Motor neuron (in vitro differentiated cells): ENCODE measurements around the gene SLC12A8. TPM values are rescaled to one million over a fixed set of nuclear protein-coding genes. Genes with fewer than 3 reads are reported as not detected.

ENCODE experiments used
- ATAC-seq, 8 experiments: fragments of 200-7000 bp; cut with Tn5 transposase; replicated peaks in 6 of 8; 2 replicates each; pipeline ENCODE4 v1.8.0; 2021; ENCODE audit warnings: mild to moderate bottlenecking in 8 of 8, moderate library complexity in 8 of 8
- H3K27ac ChIP-seq, 2 donors: fragments of 250-450 bp; sonication (Bioruptor Pico); 2 replicates each; pipeline ENCODE4 v1.9.0; 2021; ENCODE audit warnings: antibody characterized with exemption in 2 of 2, mild to moderate bottlenecking in 2 of 2, moderate library complexity in 1 of 2
- H3K4me1 ChIP-seq, 2 donors: fragments of 250-450 bp; sonication (Bioruptor Pico); replicated peaks in 1 of 2; 2 replicates each; pipeline ENCODE4 v1.6.1; 2021; ENCODE audit warnings: antibody characterized with exemption in 2 of 2, mild to moderate bottlenecking in 2 of 2, moderate library complexity in 1 of 2
- H3K4me3 ChIP-seq, 5 donors: fragments of 250-450 bp; sonication (Bioruptor Pico); 2 replicates each; pipeline ENCODE4 v1.9.0; 2021; ENCODE audit warnings: antibody characterized with exemption in 5 of 5, mild to moderate bottlenecking in 5 of 5, moderate library complexity in 4 of 5
- WGBS, 10 experiments: fragments of 450-650 bp; shearing (Covaris generic); methylation state at CpG; one replicate each; pipeline ENCODE4 v1.0.0; 2022; 5-methylcytosine and 5-hydroxymethylcytosine counted together
- in situ Hi-C, 9 experiments: fragments of 400-800 bp; cut with MboI; loops; one replicate each; pipeline ENCODE4 v1.15.0; 2021; ENCODE audit warnings: low sequenced_read_pairs in 9 of 9, low pct_unique_long_range_greater_than_20kb in 2 of 9; ENCODE audit not compliant: unreplicated experiment in 9 of 9
- total RNA-seq, 8 experiments: library from RNA; unstranded; fragments of 300-600 nt; gene quantifications; 2 replicates each; pipeline versions ENCODE4 v1.2.3 to v1.2.4, GENCODE V29; 2022

SLC12A8 gene
- total RNA-seq, 8 experiments from 2014 or later: 0.38 to 9.8 (median 3.2) TPM

DNA sequence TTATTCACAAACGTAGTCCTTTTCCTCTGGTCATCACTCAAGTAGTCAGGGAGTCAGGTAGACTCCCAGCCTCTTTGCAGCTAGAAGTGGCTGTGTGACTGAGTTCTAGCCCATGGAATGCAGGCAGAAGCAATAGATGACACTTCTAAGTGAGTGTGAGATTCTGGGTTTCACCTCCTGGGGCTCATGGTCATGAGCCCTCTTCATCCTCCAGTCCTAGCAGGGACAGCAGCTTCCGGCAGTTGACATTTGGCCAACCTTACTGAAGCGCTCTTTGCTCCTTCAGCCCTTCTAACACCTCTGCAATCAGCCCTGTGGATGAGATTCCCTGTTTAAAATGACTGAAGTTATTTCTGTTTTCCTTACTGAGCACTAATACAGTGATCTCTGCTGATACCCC is 21.8 kb downstream of the SLC12A8 start:
- Histone ChIP-seq H3K4me3 (no peak overlapping the region), H3K4me1 (peaks cover 0 to 11% of the 10 kb centered on the region in 2 donors), H3K27ac (no peak overlapping the region)
- WGBS, 10 experiments: 24 to 88% (median 62%) methylated on average over 1 to 3 of the region's 3 CpGs; no CpG with 5 or more reads in 6 of the 10 experiments
- ATAC-seq: no peak
- in situ Hi-C loops: no loop called here

GRCh38 chr3:125189378-125190165 is 23.0 kb downstream of the SLC12A8 start:
- Histone ChIP-seq H3K27ac (no peak overlapping the region), H3K4me1 (peaks cover 0 to 13% of the 10 kb centered on the region in 2 donors), H3K4me3 (no peak overlapping the region)
- WGBS, 10 experiments: 72 to 100% (median 94%) methylated on average over 1 to 5 of the region's 7 CpGs; no CpG with 5 or more reads in 4 of the 10 experiments
- in situ Hi-C loops: no loop called here
- no peak for ATAC-seq

- H3K4me1 ChIP-seq: peaks cover 0 to 13% of the 10 kb centered on the region in 2 donors
- 80 to 100% (median 100%) methylated on average over 1 to 2 of the region's 2 CpGs; no CpG with 5 or more reads in 3 of the 10 experiments for WGBS, 10 experiments
- H3K4me3 ChIP-seq: no peak overlapping the region
- ATAC-seq: no peak
- in situ Hi-C loops: no loop called here
- no peak overlapping the region for H3K27ac ChIP-seq
Observed at GRCh38 chr3:125188955-125189354, 23.6 kb downstream of the SLC12A8 start.

DNA sequence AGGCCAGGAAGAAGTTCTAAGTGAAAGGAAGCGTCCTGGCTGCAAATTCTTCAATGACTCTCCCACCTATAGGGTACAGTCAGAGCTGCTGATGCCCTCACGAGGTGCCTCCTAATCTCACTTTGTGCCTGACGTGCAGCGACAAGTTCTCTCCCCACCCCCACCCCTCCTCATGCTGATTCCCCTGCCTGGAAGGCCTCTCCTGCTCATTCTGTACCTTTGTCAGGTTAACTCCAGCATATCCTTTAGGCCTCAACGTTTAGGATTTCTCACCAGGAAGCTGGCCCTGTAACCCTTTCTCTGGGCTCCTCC is 25.0 kb downstream of the SLC12A8 start:
- ATAC-seq: no peak
- Histone ChIP-seq H3K27ac (no peak overlapping the region), H3K4me3 (no peak overlapping the region), H3K4me1 (peaks cover 0 to 13% of the 10 kb centered on the region in 2 donors)
- 100% methylated on average over 1 of the region's 5 CpGs; no CpG with 5 or more reads in 8 of the 10 experiments for WGBS, 10 experiments
- in situ Hi-C loops: no loop called here

- ATAC-seq: peak; percentile 20 to 69 (median 47)
- peaks cover 0 to 13% of the 10 kb centered on the region in 2 donors for H3K4me1 ChIP-seq
- 80 to 100% methylated on average over 1 of the region's 20 CpGs; no CpG with 5 or more reads in 8 of the 10 experiments for WGBS, 10 experiments
- in situ Hi-C loops: no loop called here
- H3K4me3 ChIP-seq: no peak overlapping the region
- no peak overlapping the region for H3K27ac ChIP-seq
Observed at GRCh38 chr3:125186800-125187598, 25.5 kb downstream of the SLC12A8 start.

GRCh38 chr3:125186261-125186787 is 26.2 kb downstream of the SLC12A8 start:
- 7 to 35% (median 21%) methylated on average over 1 to 8 of the region's 10 CpGs; no CpG with 5 or more reads in 2 of the 10 experiments for WGBS, 10 experiments
- Histone ChIP-seq H3K27ac (no peak overlapping the region), H3K4me1 (peaks cover 0 to 13% of the 10 kb centered on the region in 2 donors), H3K4me3 (no peak overlapping the region)
- ATAC-seq: peak; percentile 68 to 86 (median 80)
- in situ Hi-C loops: no loop called here

- H3K4me3 ChIP-seq: no peak overlapping the region
- no peak overlapping the region for H3K27ac ChIP-seq
- ATAC-seq: peak in 5 of 8 experiments; percentile 40 to 56 (median 55)
- peaks cover 0 to 13% of the 10 kb centered on the region in 2 donors for H3K4me1 ChIP-seq
- in situ Hi-C loops: no loop called here
- WGBS, 10 experiments: 29 to 80% (median 62%) methylated on average over 1 to 3 of the region's 3 CpGs; no CpG with 5 or more reads in 4 of the 10 experiments
Observed at GRCh38 chr3:125185805-125186204, 26.7 kb downstream of the SLC12A8 start.

GRCh38 chr3:125179884-125180240 is 32.7 kb downstream of the SLC12A8 start:
- no peak for ATAC-seq
- in situ Hi-C loops: no loop called here
- WGBS, 10 experiments: 100% methylated on average over 1 of the region's 1 CpG; no CpG with 5 or more reads in 8 of the 10 experiments
- Histone ChIP-seq H3K4me3 (no peak overlapping the region), H3K4me1 (no peaks in the 10 kb centered on the region), H3K27ac (no peak overlapping the region)

DNA sequence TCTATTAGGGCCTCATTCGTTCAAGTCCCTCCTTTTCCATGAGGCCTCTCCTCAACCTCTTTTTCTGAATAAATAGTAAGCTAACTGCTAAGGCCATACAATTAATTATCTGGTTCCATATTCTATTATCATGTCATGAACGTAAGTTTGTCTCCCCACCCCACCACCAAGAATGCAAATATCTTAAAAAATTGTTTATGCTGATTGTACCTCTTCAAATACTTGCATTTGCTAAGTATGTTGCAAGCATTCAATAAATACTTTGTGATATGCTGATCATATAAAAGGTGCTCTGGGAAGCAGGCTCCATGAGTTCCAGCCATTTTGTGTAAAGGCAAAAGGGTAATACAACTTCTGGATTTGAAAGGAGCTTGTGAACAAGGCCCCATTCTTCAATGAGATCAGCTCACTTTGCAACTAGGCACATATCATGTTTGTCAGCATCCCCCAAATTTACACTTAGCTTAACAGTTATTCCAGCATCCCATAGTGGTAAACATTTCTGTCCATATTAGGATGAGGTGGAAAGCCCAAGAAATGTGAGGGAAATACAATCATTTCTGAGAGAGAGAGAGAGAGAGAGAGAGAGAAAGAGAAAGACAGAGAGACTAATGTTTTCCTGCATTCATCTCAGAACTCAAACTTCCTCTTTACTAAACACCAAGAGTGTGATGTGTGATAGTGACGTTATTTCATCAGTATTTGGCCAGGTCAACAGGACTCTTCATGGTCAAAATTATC is 33.2 kb downstream of the SLC12A8 start:
- H3K27ac ChIP-seq: no peak overlapping the region

DNA sequence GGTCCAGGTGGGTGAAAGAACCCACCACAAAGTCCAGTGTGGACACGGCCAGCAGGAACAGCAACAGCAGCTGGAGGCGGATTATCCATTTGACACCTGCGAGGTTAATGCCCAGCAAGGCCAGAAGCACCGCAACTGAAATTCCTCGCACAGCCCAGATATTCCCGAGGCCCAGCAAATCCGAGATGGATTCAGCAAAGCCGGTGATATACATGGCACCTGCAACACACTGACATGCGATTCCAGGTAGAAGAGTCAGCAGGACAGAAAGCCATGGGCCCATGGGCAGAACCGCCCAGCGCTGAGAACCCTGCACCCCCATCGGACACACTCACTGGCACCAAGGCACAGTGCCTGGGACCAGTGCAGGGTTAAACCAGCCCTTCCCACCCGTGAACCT is 34.8 kb downstream of the SLC12A8 start:
- WGBS, 10 experiments: 89 to 100% (median 96%) methylated on average over 1 to 10 of the region's 13 CpGs; no CpG with 5 or more reads in 4 of the 10 experiments
- ATAC-seq: no peak
- no peaks in the 10 kb centered on the region for H3K4me1 ChIP-seq
- H3K27ac ChIP-seq: no peak overlapping the region
- in situ Hi-C loops: no loop called here
- no peak overlapping the region for H3K4me3 ChIP-seq

More for the DNA sequence above, 33.2 kb downstream of the SLC12A8 start:
- in situ Hi-C loops: no loop called here
- peak in 3 of 8 experiments; percentile 50 to 60 (median 56) for ATAC-seq
- Histone ChIP-seq H3K4me1 (no peaks in the 10 kb centered on the region), H3K4me3 (no peak overlapping the region)
- 9 to 80% (median 43%) methylated on average over 1 to 3 of the region's 3 CpGs; no CpG with 5 or more reads in 1 of the 10 experiments for WGBS, 10 experiments

DNA sequence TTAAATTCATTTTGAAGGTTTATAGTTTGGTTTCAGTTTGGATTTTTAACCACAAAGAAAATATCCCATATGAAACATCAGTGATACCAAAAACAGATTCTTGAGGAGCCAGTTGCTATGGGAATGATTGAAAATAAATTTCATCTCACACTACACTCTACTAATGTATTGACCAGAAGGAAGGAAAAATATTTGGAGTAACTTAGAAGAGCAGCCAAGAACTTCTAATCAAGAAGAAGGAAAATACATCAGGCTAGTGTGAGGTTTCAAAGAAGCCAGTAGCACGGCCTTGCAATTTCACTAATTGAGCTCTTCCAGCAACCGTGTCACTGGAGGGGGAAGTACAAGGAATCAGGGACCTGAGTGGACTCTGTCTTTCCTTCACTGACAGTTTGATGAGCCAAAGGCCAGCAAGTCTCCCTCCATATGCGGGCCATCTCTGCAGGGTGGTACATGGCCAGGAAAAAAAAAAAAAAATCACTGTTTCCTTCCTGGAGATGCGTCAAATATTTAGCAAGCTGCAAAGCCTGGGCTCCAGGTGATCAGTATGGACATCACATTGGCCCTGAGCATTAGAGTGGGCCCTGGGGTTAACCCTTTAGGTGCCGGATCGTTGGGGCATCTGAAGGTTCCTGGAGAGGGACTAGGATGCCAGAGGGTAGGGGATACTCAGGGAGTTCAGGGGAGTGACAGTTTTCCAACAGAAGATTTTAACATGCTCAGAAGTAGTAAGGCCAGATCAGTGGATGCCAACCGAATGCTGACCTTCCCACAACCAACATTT is 37.1 kb downstream of the SLC12A8 start:
- in situ Hi-C loops: no loop called here
- H3K27ac ChIP-seq: no peak overlapping the region
- H3K4me1 ChIP-seq: no peaks in the 10 kb centered on the region
- H3K4me3 ChIP-seq: no peak overlapping the region
- ATAC-seq: no peak
- WGBS, 10 experiments: 17 to 100% (median 83%) methylated on average over 1 to 5 of the region's 7 CpGs; no CpG with 5 or more reads in 2 of the 10 experiments

DNA sequence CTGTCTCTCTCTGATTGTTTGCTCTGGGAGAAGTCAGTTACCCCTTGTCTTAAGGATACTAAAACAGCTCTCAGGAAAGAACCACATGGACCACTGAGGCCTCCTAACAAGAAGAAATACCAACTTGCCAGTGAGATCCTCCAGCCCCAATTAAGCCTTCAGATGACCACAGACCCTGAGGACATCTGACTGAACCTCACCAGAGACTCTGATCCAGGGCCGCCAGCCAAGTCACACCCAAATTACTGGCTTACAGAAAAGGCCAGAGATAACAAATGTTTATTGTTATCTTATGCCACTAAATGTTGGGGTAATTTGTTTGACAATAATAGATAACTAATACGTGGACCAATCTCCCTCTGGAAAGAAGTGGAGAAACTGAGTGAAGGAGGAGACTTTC is 40.2 kb downstream of the SLC12A8 start:
- H3K4me1 ChIP-seq: no peaks in the 10 kb centered on the region
- in situ Hi-C loops: no loop called here
- 71 to 100% (median 100%) methylated on average over 1 to 2 of the region's 2 CpGs for WGBS, 10 experiments
- H3K27ac ChIP-seq: no peak overlapping the region
- ATAC-seq: no peak
- no peak overlapping the region for H3K4me3 ChIP-seq
